ENCODE data around the gene TMEM218. TPM values are rescaled to one million over a fixed set of nuclear protein-coding genes. Genes with fewer than 3 reads are reported as not detected.
A peak's percentile ranks its signal among the peaks of the same experiment; 100 is the strongest.

Gene TMEM218
- total RNA-seq, 1 experiment from 2014 or later: 20.5 TPM

DNA sequence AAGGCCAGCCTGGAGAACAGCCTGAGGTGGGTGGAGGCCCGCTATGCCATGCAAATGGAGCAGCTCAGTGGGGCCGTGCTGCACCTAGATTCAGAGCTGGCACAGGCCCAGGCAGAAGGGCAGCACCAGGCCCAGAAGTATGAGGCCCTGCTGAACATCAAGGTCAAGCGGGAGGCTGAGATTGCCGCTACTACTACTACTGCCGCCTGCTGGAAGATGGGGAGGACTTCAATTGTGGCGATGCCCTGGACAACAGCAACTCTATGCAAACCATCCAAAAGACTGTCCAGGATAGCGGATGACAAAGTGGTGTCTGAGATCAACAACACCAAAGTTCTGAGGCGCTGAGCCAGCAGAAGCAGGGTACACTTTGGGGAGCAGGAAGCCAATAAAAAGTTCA, 3.1 kb upstream of the TMEM218 start:
- no peak overlapping the region for H3K4me2 ChIP-seq
- no peaks in the 10 kb centered on the region; the same call in 1 of the 2 replicates for H3K9me3 ChIP-seq (ENCODE audit: insufficient read depth, low read depth)
- no peak overlapping the region for H3K27ac ChIP-seq
- H3F3A ChIP-seq (ENCODE audit: insufficient read depth, low read depth): peaks cover 9% of the 10 kb centered on the region; the same call in 1 of the 2 replicates
- no peak overlapping the region for H2AFZ ChIP-seq
- TF ChIP-seq, protein P1, sequence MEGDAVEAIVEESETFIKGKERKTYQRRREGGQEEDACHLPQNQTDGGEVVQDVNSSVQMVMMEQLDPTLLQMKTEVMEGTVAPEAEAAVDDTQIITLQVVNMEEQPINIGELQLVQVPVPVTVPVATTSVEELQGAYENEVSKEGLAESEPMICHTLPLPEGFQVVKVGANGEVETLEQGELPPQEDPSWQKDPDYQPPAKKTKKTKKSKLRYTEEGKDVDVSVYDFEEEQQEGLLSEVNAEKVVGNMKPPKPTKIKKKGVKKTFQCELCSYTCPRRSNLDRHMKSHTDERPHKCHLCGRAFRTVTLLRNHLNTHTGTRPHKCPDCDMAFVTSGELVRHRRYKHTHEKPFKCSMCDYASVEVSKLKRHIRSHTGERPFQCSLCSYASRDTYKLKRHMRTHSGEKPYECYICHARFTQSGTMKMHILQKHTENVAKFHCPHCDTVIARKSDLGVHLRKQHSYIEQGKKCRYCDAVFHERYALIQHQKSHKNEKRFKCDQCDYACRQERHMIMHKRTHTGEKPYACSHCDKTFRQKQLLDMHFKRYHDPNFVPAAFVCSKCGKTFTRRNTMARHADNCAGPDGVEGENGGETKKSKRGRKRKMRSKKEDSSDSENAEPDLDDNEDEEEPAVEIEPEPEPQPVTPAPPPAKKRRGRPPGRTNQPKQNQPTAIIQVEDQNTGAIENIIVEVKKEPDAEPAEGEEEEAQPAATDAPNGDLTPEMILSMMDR (conservative IDR thresholded peaks at IDR 0.05): peak; percentile 44
- no peak for TF ChIP-seq EZH2 (IDR thresholded peaks at IDR 0.05; ENCODE audit: low read depth)
- ChIA-PET POLR2A (ENCODE audit: unreplicated experiment) (no interaction called here), CTCF (no interaction called here)
- BruUV-seq (replicated peaks): no TSS peak
- H3K79me2 ChIP-seq (ENCODE audit: low read depth): peaks cover 11% of the 10 kb centered on the region; the same call in 1 of the 2 replicates
- H4K20me1 ChIP-seq (ENCODE audit: insufficient read depth): no peaks in the 10 kb centered on the region
- peaks cover 10% of the 10 kb centered on the region; the same call in 1 of the 2 replicates for H3K4me1 ChIP-seq (replicated peaks; ENCODE audit: insufficient read depth)
- H3K27me3 ChIP-seq (ENCODE audit: insufficient read depth, low read depth): no peaks in the 10 kb centered on the region
- no peaks in the 10 kb centered on the region for H3K36me3 ChIP-seq (ENCODE audit: low read depth)
- intact Hi-C loops (cut with micrococcal nuclease; ENCODE audit: unreplicated experiment): no loop called here
- no peaks in the 10 kb centered on the region for H3K9me2 ChIP-seq (ENCODE audit: insufficient read depth)
- H3K4me3 ChIP-seq: no peak overlapping the region
- no peak for DNase-seq

DNA sequence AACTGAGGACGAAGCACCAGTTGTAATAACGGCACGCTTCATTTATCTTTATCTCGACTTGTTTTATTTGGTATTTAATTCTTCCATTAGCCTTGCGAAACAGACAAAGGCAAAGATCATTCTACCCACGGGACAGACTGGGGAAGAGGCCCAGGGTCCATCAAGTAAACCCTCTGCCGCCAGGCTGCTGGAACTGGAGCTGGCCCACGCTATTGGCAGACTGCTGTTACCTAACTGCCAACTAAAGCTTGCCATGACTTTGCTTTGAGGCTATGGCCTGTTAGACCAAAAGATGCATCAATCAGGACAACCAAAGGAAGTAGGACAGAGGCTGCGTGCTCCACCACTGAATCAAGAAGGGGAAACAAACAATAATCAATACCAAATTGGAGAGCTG, 780 bp upstream of the TMEM218 start:
- ChIA-PET CTCF (interaction anchor here (1.0 kb wide), 1 partner anchor 12 kb away, joined by 3 read pairs; no protein-coding TSS in a partner anchor), POLR2A (ENCODE audit: unreplicated experiment) (interaction anchor here (0.6 to 1.1 kb wide), 3 partner anchors 40 to 158 kb away, joined by 4 to 11 read pairs (median 5); partner anchors contain the start of gene CCDC15)
- Histone ChIP-seq H3K79me2 (ENCODE audit: low read depth) (peaks cover 12% of the 10 kb centered on the region; the same call in 1 of the 2 replicates), H3K27ac (no peak overlapping the region), H3K4me3 (peak overlapping the region; percentile 89), H3K4me2 (peak overlapping the region; percentile 68), H4K20me1 (ENCODE audit: insufficient read depth) (no peaks in the 10 kb centered on the region), H3K9me2 (ENCODE audit: insufficient read depth) (no peaks in the 10 kb centered on the region), H3F3A (ENCODE audit: insufficient read depth, low read depth) (peaks cover 9% of the 10 kb centered on the region; the same call in 1 of the 2 replicates), H3K27me3 (ENCODE audit: insufficient read depth, low read depth) (no peaks in the 10 kb centered on the region), H3K9me3 (ENCODE audit: insufficient read depth, low read depth) (no peaks in the 10 kb centered on the region; the same call in 1 of the 2 replicates), H3K4me1 (replicated peaks; ENCODE audit: insufficient read depth) (peaks cover 12% of the 10 kb centered on the region; the same call in 1 of the 2 replicates), H2AFZ (peak overlapping the region; percentile 83), H3K36me3 (ENCODE audit: low read depth) (no peaks in the 10 kb centered on the region)
- intact Hi-C loops (cut with micrococcal nuclease; ENCODE audit: unreplicated experiment): no loop called here
- TF ChIP-seq, protein P1 (conservative IDR thresholded peaks at IDR 0.05): no peak
- TF ChIP-seq EZH2 (IDR thresholded peaks at IDR 0.05; ENCODE audit: low read depth): no peak
- BruUV-seq (replicated peaks): TSS peak; percentile 61
- DNase-seq: no peak

DNA sequence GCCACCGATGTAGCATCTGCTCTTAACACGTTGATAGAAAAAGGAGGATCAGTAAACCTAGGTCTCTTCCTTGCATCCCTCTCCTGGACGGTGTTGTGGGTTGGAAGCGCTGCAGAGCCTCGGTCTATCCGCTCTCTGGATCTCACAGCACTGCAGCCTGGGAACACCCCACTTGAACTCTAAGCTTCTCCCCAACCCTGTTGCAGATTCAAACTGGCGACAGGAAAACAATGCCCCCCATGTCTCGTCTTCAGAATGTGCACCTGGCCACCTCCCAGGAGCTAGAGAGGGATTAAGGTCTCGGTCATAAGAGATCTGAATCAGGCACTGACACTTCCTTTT, 454 bp downstream of the TMEM218 start:
- Histone ChIP-seq H3K36me3 (ENCODE audit: low read depth) (no peaks in the 10 kb centered on the region), H3K27ac (peak overlapping the region; percentile 41), H3K9me3 (ENCODE audit: insufficient read depth, low read depth) (no peaks in the 10 kb centered on the region; the same call in 1 of the 2 replicates), H3K4me1 (replicated peaks; ENCODE audit: insufficient read depth) (peaks cover 12% of the 10 kb centered on the region; the same call in 1 of the 2 replicates), H4K20me1 (ENCODE audit: insufficient read depth) (no peaks in the 10 kb centered on the region), H3K4me2 (peak overlapping the region; percentile 85), H3K27me3 (ENCODE audit: insufficient read depth, low read depth) (no peaks in the 10 kb centered on the region), H3K9me2 (ENCODE audit: insufficient read depth) (no peaks in the 10 kb centered on the region), H3K4me3 (peak overlapping the region; percentile 89), H3K79me2 (ENCODE audit: low read depth) (peaks cover 12% of the 10 kb centered on the region; the same call in 1 of the 2 replicates), H3F3A (ENCODE audit: insufficient read depth, low read depth) (peaks cover 9% of the 10 kb centered on the region; the same call in 1 of the 2 replicates), H2AFZ (peak overlapping the region; percentile 97)
- DNase-seq: no peak
- ChIA-PET POLR2A (ENCODE audit: unreplicated experiment) (interaction anchor here (0.6 to 1.1 kb wide), 5 partner anchors 11 to 1021 kb away, joined by 3 to 11 read pairs (median 5); no protein-coding TSS in a partner anchor), CTCF (interaction anchor here (0.6 to 1.0 kb wide), 2 partner anchors 9 to 13 kb away, joined by 3 to 4 read pairs; no protein-coding TSS in a partner anchor)
- intact Hi-C loops (cut with micrococcal nuclease; ENCODE audit: unreplicated experiment): loop anchor here (1.0 to 2.0 kb wide), 3 partner anchors 20 to 157 kb away; partner anchors contain the start of gene CCDC15
- TSS peak; percentile 75 for BruUV-seq (replicated peaks)
- TF ChIP-seq, protein P1 (conservative IDR thresholded peaks at IDR 0.05): no peak
- no peak for TF ChIP-seq EZH2 (IDR thresholded peaks at IDR 0.05; ENCODE audit: low read depth)

All from PC-9 (cell line).